ENCODE data around the gene RGS19. TPM values are rescaled to one million over a fixed set of nuclear protein-coding genes. Genes with fewer than 3 reads are reported as not detected.

The RGS19 gene
- total RNA-seq, 4 donors from 2014 or later, result 14.8 to 18.4 (median 16.2) TPM

GRCh38 chr20:64116541-64117431, 37.5 kb upstream of the RGS19 start:
- Histone ChIP-seq H3K27ac (no peak overlapping the region), H3K27me3 (peaks cover 11% of the 10 kb centered on the region), H3K36me3 (no peaks in the 10 kb centered on the region), H3K9me3 (no peaks in the 10 kb centered on the region), H3K4me1 (peaks cover 8% of the 10 kb centered on the region), H3K4me3 (no peak overlapping the region)
- TF ChIP-seq POLR2A (IDR thresholded peaks at IDR 0.05) (no peak), POLR2AphosphoS5 (IDR thresholded peaks at IDR 0.05) (no peak), EP300 (IDR thresholded peaks at IDR 0.05) (no peak), CTCF (IDR thresholded peaks at IDR 0.05) (no peak)
- WGBS, result 83% methylated on average over 12 of the region's 17 CpGs
- peak; percentile 51 to 67 for DNase-seq (ENCODE audit: low spot score in 2 of 2)

- no peak for TF ChIP-seq EP300 (IDR thresholded peaks at IDR 0.05)
- Histone ChIP-seq H3K9me3 (no peaks in the 10 kb centered on the region), H3K27ac (no peak overlapping the region), H3K27me3 (peaks cover 4% of the 10 kb centered on the region), H3K4me3 (no peak overlapping the region), H3K4me1 (peaks cover 8% of the 10 kb centered on the region), H3K36me3 (no peaks in the 10 kb centered on the region)
- WGBS, result 56% methylated on average over 6 of the region's 21 CpGs
- peak; percentile 43 to 65 for DNase-seq (ENCODE audit: low spot score in 2 of 2)
These were observed 36.7 kb upstream of the RGS19 start for GRCh38 chr20:64116016-64116415.

GRCh38 chr20:64115171-64115911, 36.0 kb upstream of the RGS19 start:
- 64% methylated on average over 10 of the region's 14 CpGs for WGBS
- Histone ChIP-seq H3K36me3 (no peaks in the 10 kb centered on the region), H3K4me1 (peaks cover 4% of the 10 kb centered on the region), H3K27me3 (no peaks in the 10 kb centered on the region), H3K9me3 (no peaks in the 10 kb centered on the region), H3K4me3 (no peak overlapping the region), H3K27ac (no peak overlapping the region)
- DNase-seq (ENCODE audit: low spot score in 2 of 2), result peak; percentile 51 to 65
- TF ChIP-seq EP300 (IDR thresholded peaks at IDR 0.05), result no peak

- peak; percentile 46 to 74 for DNase-seq (ENCODE audit: low spot score in 2 of 2)
- no peaks in the 10 kb centered on the region for H3K27me3 ChIP-seq
- no peak overlapping the region for H3K4me3 ChIP-seq
- H3K4me1 ChIP-seq, result no peaks in the 10 kb centered on the region
- 72% methylated on average over 7 of the region's 14 CpGs for WGBS
- TF ChIP-seq POLR2AphosphoS5 (IDR thresholded peaks at IDR 0.05) (no peak), CTCF (IDR thresholded peaks at IDR 0.05) (no peak), POLR2A (IDR thresholded peaks at IDR 0.05) (no peak), EP300 (IDR thresholded peaks at IDR 0.05) (no peak)
- no peak overlapping the region for H3K27ac ChIP-seq
- H3K36me3 ChIP-seq, result no peaks in the 10 kb centered on the region
- no peaks in the 10 kb centered on the region for H3K9me3 ChIP-seq
These were observed 35.1 kb upstream of the RGS19 start for GRCh38 chr20:64114356-64114971.

GRCh38 chr20:64113796-64114355, 34.6 kb upstream of the RGS19 start:
- no peaks in the 10 kb centered on the region for H3K4me1 ChIP-seq
- 73% methylated on average over 4 of the region's 13 CpGs for WGBS
- peak; percentile 49 to 50 for DNase-seq (ENCODE audit: low spot score in 2 of 2)
- TF ChIP-seq CTCF (IDR thresholded peaks at IDR 0.05) (no peak), POLR2AphosphoS5 (IDR thresholded peaks at IDR 0.05) (no peak), EP300 (IDR thresholded peaks at IDR 0.05) (no peak), POLR2A (IDR thresholded peaks at IDR 0.05) (no peak)
- H3K36me3 ChIP-seq, result no peaks in the 10 kb centered on the region
- peaks cover 2% of the 10 kb centered on the region for H3K27me3 ChIP-seq
- H3K4me3 ChIP-seq, result no peak overlapping the region
- no peaks in the 10 kb centered on the region for H3K9me3 ChIP-seq
- H3K27ac ChIP-seq, result no peak overlapping the region
